MM.1S (cell line): ENCODE results near the gene PEX14.

Source experiments
- DNase-seq: peaks from one replicate; pipeline ENCODE4 v3.0.0-alpha.2; 2015
- H2AFZ ChIP-seq: fragments of 300-600 bp; sonication (generic); 2 replicates; pipeline ENCODE4 v1.6.0; 2016; ENCODE audit warnings: antibody characterized with exemption, low read length
- H3F3A ChIP-seq: fragments of 300-600 bp; sonication (generic); 2 replicates; pipeline ENCODE4 v1.6.1; 2016; ENCODE audit warnings: mild to moderate bottlenecking, antibody characterized with exemption, low read length, moderate library complexity, mixed read lengths; ENCODE audit not compliant: insufficient read depth
- H3K27ac ChIP-seq: fragments of 300-600 bp; sonication (generic); 2 replicates; pipeline ENCODE4 v1.5.1; 2016; ENCODE audit warnings: mild to moderate bottlenecking, low read length
- H3K27me3 ChIP-seq: fragments of 300-600 bp; sonication (generic); replicated peaks from 2 replicates; pipeline ENCODE4 v1.6.0; 2016; ENCODE audit warnings: low read length; ENCODE audit not compliant: insufficient read depth
- H3K36me3 ChIP-seq: fragments of 300-600 bp; sonication (generic); replicated peaks from 2 replicates; pipeline ENCODE4 v1.6.1; 2016; ENCODE audit warnings: mild to moderate bottlenecking, low read length, mixed read lengths; ENCODE audit not compliant: insufficient read depth
- H3K4me1 ChIP-seq: fragments of 300-600 bp; sonication (generic); 2 replicates; pipeline ENCODE4 v1.6.1; 2016; ENCODE audit warnings: low read length, mixed read lengths
- H3K4me2 ChIP-seq: fragments of 300-600 bp; sonication (generic); 2 replicates; pipeline ENCODE4 v1.6.0; 2016; ENCODE audit warnings: low read depth, low read length
- H3K4me3 ChIP-seq: fragments of 300-600 bp; sonication (generic); 2 replicates; pipeline ENCODE4 v1.5.1; 2016; ENCODE audit warnings: low read length, mixed read lengths
- H3K79me2 ChIP-seq: fragments of 300-600 bp; sonication (generic); 2 replicates; pipeline ENCODE4 v1.6.1; 2016; ENCODE audit warnings: mixed run types, low read length, mixed read lengths
- H3K9ac ChIP-seq: fragments of 300-600 bp; sonication (generic); 2 replicates; pipeline ENCODE4 v1.6.1; 2016; ENCODE audit warnings: low read length, mixed read lengths
- H3K9me2 ChIP-seq: fragments of 300-600 bp; sonication (generic); replicated peaks from 2 replicates; pipeline ENCODE4 v1.6.1; 2016; ENCODE audit warnings: mild to moderate bottlenecking, low read length, mixed read lengths; ENCODE audit not compliant: insufficient read depth
- H3K9me3 ChIP-seq: fragments of 300-600 bp; sonication (generic); replicated peaks from 2 replicates; pipeline ENCODE4 v1.6.1; 2016; ENCODE audit warnings: mild to moderate bottlenecking, low read length, mixed read lengths; ENCODE audit not compliant: insufficient read depth
- H4K20me1 ChIP-seq: fragments of 300-600 bp; sonication (generic); 2 replicates; pipeline ENCODE4 v1.6.1; 2016; ENCODE audit warnings: mild to moderate bottlenecking, low read length, moderate library complexity, mixed read lengths; ENCODE audit not compliant: insufficient read depth
- EZH2 ChIP-seq: fragments of 300-600 bp; sonication (generic); optimal IDR thresholded peaks from 2 replicates; pipeline ENCODE3; 2017; ENCODE audit warnings: low read depth, mild to moderate bottlenecking, antibody characterized with exemption, low read length, mixed read lengths
- EZH2phosphoT487 ChIP-seq: fragments of 300-600 bp; sonication (generic); IDR thresholded peaks from 2 replicates; pipeline ENCODE4 v1.6.1; 2018; ENCODE audit warnings: antibody characterized with exemption, low read length
- TF ChIP-seq, protein P1 (sequence below): fragments of 300-600 bp; sonication (generic); IDR thresholded peaks from 2 replicates; pipeline ENCODE4 v1.5.1; 2016; ENCODE audit warnings: antibody characterized with exemption, low read length, mixed read lengths

PEX14 gene

GRCh38 chr1:10629816-10630571 lies 155.2 kb downstream of the PEX14 start:
- no peak overlapping the region for H3K4me3 ChIP-seq
- H2AFZ ChIP-seq: no peak overlapping the region
- H3F3A ChIP-seq: no peaks in the 10 kb centered on the region
- no peaks in the 10 kb centered on the region for H4K20me1 ChIP-seq
- H3K27ac ChIP-seq: no peak overlapping the region
- H3K9me3 ChIP-seq: no peaks in the 10 kb centered on the region
- H3K4me1 ChIP-seq: no peaks in the 10 kb centered on the region
- H3K79me2 ChIP-seq: no peaks in the 10 kb centered on the region
- no peak for TF ChIP-seq EZH2
- TF ChIP-seq EZH2phosphoT487: no peak
- TF ChIP-seq, protein P1, sequence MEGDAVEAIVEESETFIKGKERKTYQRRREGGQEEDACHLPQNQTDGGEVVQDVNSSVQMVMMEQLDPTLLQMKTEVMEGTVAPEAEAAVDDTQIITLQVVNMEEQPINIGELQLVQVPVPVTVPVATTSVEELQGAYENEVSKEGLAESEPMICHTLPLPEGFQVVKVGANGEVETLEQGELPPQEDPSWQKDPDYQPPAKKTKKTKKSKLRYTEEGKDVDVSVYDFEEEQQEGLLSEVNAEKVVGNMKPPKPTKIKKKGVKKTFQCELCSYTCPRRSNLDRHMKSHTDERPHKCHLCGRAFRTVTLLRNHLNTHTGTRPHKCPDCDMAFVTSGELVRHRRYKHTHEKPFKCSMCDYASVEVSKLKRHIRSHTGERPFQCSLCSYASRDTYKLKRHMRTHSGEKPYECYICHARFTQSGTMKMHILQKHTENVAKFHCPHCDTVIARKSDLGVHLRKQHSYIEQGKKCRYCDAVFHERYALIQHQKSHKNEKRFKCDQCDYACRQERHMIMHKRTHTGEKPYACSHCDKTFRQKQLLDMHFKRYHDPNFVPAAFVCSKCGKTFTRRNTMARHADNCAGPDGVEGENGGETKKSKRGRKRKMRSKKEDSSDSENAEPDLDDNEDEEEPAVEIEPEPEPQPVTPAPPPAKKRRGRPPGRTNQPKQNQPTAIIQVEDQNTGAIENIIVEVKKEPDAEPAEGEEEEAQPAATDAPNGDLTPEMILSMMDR: no peak
- no peaks in the 10 kb centered on the region for H3K27me3 ChIP-seq
- H3K9ac ChIP-seq: no peak overlapping the region
- no peak for DNase-seq
- no peaks in the 10 kb centered on the region for H3K36me3 ChIP-seq
- H3K4me2 ChIP-seq: no peak overlapping the region
- H3K9me2 ChIP-seq: no peaks in the 10 kb centered on the region

- H4K20me1 ChIP-seq: no peaks in the 10 kb centered on the region
- no peak overlapping the region for H2AFZ ChIP-seq
- H3K27ac ChIP-seq: no peak overlapping the region
- H3K9ac ChIP-seq: no peak overlapping the region
- no peaks in the 10 kb centered on the region for H3K9me2 ChIP-seq
- H3F3A ChIP-seq: no peaks in the 10 kb centered on the region
- H3K27me3 ChIP-seq: no peaks in the 10 kb centered on the region; the same call in 1 of the 2 replicates
- H3K9me3 ChIP-seq: no peaks in the 10 kb centered on the region
- H3K79me2 ChIP-seq: no peaks in the 10 kb centered on the region
- no peak for DNase-seq
- TF ChIP-seq, protein P1: no peak
- TF ChIP-seq EZH2phosphoT487: no peak
- TF ChIP-seq EZH2: no peak
- no peak overlapping the region for H3K4me3 ChIP-seq
- no peaks in the 10 kb centered on the region for H3K36me3 ChIP-seq
- no peaks in the 10 kb centered on the region for H3K4me1 ChIP-seq
- H3K4me2 ChIP-seq: no peak overlapping the region
These were observed 155.9 kb downstream of the PEX14 start for GRCh38 chr1:10630661-10631120.

DNA sequence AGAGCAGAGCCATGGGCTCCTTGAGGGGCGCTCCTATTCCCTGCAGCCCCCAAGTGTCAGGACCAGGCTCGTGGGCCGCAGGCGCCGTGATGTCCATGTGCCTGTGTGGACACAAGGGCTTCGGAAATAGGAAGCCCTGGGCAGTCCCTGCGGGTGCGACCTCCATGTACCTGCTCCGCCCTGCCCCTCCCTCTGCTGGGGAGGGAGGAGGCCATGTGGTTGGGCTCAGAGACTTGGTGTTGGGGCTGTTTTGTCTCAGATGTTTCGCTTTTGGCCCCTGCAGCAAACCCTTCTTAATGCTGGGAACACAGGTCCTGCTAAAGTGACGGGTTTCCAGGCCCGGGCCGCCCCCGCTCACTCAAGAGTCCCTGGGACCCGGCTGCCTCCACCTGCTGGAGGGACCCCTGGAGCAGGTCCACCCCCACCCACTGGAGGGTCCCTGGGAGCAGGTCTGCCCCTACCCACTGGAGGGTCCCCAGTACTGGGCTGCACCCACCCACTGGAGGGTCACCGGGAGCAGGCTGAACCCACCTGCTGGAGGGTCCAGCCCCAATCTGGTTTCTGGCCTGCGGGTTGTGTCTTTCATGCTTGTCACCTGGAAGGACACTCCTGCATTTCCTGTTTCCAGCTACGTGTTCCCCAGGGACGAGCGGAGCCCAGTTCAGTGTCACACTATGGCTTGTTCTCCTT lies 156.5 kb downstream of the PEX14 start:
- no peak overlapping the region for H3K4me3 ChIP-seq
- DNase-seq: no peak
- no peaks in the 10 kb centered on the region for H3K36me3 ChIP-seq
- H3F3A ChIP-seq: no peaks in the 10 kb centered on the region
- H4K20me1 ChIP-seq: no peaks in the 10 kb centered on the region
- TF ChIP-seq EZH2phosphoT487: no peak
- no peak for TF ChIP-seq EZH2
- TF ChIP-seq, protein P1: no peak
- H3K9ac ChIP-seq: no peak overlapping the region
- H3K27ac ChIP-seq: no peak overlapping the region
- no peak overlapping the region for H2AFZ ChIP-seq
- no peaks in the 10 kb centered on the region for H3K9me2 ChIP-seq
- no peaks in the 10 kb centered on the region for H3K9me3 ChIP-seq
- no peaks in the 10 kb centered on the region for H3K4me1 ChIP-seq
- no peaks in the 10 kb centered on the region; the same call in 1 of the 2 replicates for H3K27me3 ChIP-seq
- no peaks in the 10 kb centered on the region for H3K79me2 ChIP-seq
- H3K4me2 ChIP-seq: no peak overlapping the region
